Fibroblast of lung (primary cell): ENCODE measurements around the gene PUS1. TPM values are rescaled to one million over a fixed set of nuclear protein-coding genes. Genes with fewer than 3 reads are reported as not detected.

ENCODE experiments used
- DNase-seq, 2 donors: peaks; one replicate each; pipeline versions ENCODE4 v3.0.0 to v3.0.0-alpha.2; 2010; ENCODE audit warnings: low read depth in 2 of 2
- H2AFZ ChIP-seq: 2 replicates; pipeline ENCODE4 v1.5.1; 2012; ENCODE audit warnings: low read length, control low read depth, inconsistent platforms
- H3K27ac ChIP-seq: 2 replicates; pipeline ENCODE4 v1.5.1; 2011; ENCODE audit warnings: low read length, control low read depth; ENCODE audit not compliant: insufficient read depth
- H3K27me3 ChIP-seq: 2 replicates; pipeline ENCODE4 v1.5.1; 2011; ENCODE audit warnings: mild to moderate bottlenecking, low read length; ENCODE audit not compliant: control insufficient read depth, insufficient read depth
- H3K36me3 ChIP-seq: 2 replicates; pipeline ENCODE4 v1.5.1; 2011; ENCODE audit warnings: low read length; ENCODE audit not compliant: control insufficient read depth, insufficient read depth
- H3K4me1 ChIP-seq: 2 replicates; pipeline ENCODE4 v1.5.1; 2011; ENCODE audit warnings: low read length; ENCODE audit not compliant: control insufficient read depth, insufficient read depth; ENCODE audit errors: extremely low read depth
- H3K4me2 ChIP-seq: 2 replicates; pipeline ENCODE4 v1.5.1; 2011; ENCODE audit warnings: low read length, control low read depth; ENCODE audit not compliant: insufficient read depth; ENCODE audit errors: extremely low read depth
- H3K4me3 ChIP-seq, 4 experiments: fragments of 200-600 bp in 1 of 4; sonication (generic) in 1 of 4; replicated peaks in 1 of 4; 2 replicates each; pipeline ENCODE4 v1.5.1; 2011 to 2016; ENCODE audit warnings: low read length in 4 of 4, low read depth in 3 of 4, mild to moderate bottlenecking in 3 of 4, control low read depth in 2 of 4, inconsistent platforms in 1 of 4, mixed read lengths in 1 of 4; ENCODE audit not compliant: insufficient read depth in 1 of 4; ENCODE audit errors: control extremely low read depth in 1 of 4
- H3K79me2 ChIP-seq: 2 replicates; pipeline ENCODE4 v1.5.1; 2012; ENCODE audit warnings: mild to moderate bottlenecking, low read length, inconsistent platforms; ENCODE audit not compliant: control insufficient read depth, insufficient read depth
- H3K9ac ChIP-seq: 2 replicates; pipeline ENCODE4 v1.5.1; 2011; ENCODE audit warnings: mild to moderate bottlenecking, low read length, control low read depth; ENCODE audit not compliant: insufficient read depth
- H3K9me3 ChIP-seq: 2 replicates; pipeline ENCODE4 v1.5.1; 2012; ENCODE audit warnings: low read depth, low read length; ENCODE audit not compliant: control insufficient read depth, insufficient read depth
- H4K20me1 ChIP-seq: 2 replicates; pipeline ENCODE4 v1.5.1; 2011; ENCODE audit warnings: low read length; ENCODE audit not compliant: control insufficient read depth, insufficient read depth; ENCODE audit errors: extremely low read depth
- CTCF ChIP-seq, 2 donors: IDR thresholded peaks in 1 of 2; conservative IDR thresholded peaks in 1 of 2; 1 replicate in 1 of 2; 2 replicates in 1 of 2; pipeline ENCODE4 v1.5.1; 2011 to 2012; ENCODE audit warnings: low read length in 2 of 2, control low read depth in 1 of 2, inconsistent platforms in 1 of 2, low read depth in 1 of 2, mild to moderate bottlenecking in 1 of 2
- EZH2 ChIP-seq: IDR thresholded peaks from 2 replicates; pipeline ENCODE4 v1.5.1; 2012; ENCODE audit warnings: low read length, control low read depth, mild to moderate bottlenecking; ENCODE audit errors: missing control alignments
- polyA plus RNA-seq, 2 donors: library from polyadenylated mRNA; depleted of rRNA in 1 of 2; stranded (reverse) in 1 of 2; unstranded in 1 of 2; fragments of >200 nt; gene quantifications; 2 replicates each; pipeline ENCODE4 v1.2.1, GENCODE V29; 2011 to 2012; ENCODE audit warnings: missing spikeins in 1 of 2
- total RNA-seq: library from RNA; depleted of rRNA; stranded (reverse); fragments of >200 nt; gene quantifications from 2 replicates; pipeline ENCODE4 v1.2.1, GENCODE V29; 2014

Gene PUS1
- total and polyA plus RNA-seq, 2 donors (not counting 1 experiment from before 2014, with no cell fraction given), result 8.3 to 10.1 TPM

- Histone ChIP-seq H4K20me1 (no peaks in the 10 kb centered on the region), H3K9me3 (no peaks in the 10 kb centered on the region), H3K27me3 (no peaks in the 10 kb centered on the region), H2AFZ (no peak overlapping the region), H3K4me1 (no peaks in the 10 kb centered on the region), H3K27ac (no peak overlapping the region), H3K9ac (no peak overlapping the region), H3K79me2 (no peaks in the 10 kb centered on the region), H3K36me3 (peaks cover 12% of the 10 kb centered on the region), H3K4me2 (no peak overlapping the region), H3K4me3 (no peak overlapping the region)
- TF ChIP-seq CTCF (conservative IDR thresholded peaks at IDR 0.05 in 1 of 2, IDR thresholded peaks at IDR 0.05 in 1 of 2; ENCODE audit: low read depth in 1 of 2, low read length in 2 of 2) (no peak), EZH2 (no peak)
- DNase-seq, result no peak
These were observed 10.1 kb upstream of the PUS1 start for GRCh38 chr12:131919051-131919347.

- H3K4me1 ChIP-seq, result no peaks in the 10 kb centered on the region
- H3K36me3 ChIP-seq, result peaks cover 8% of the 10 kb centered on the region
- no peak for TF ChIP-seq CTCF (conservative IDR thresholded peaks at IDR 0.05 in 1 of 2, IDR thresholded peaks at IDR 0.05 in 1 of 2; ENCODE audit: low read depth in 1 of 2, low read length in 2 of 2)
- no peak for TF ChIP-seq EZH2
- H4K20me1 ChIP-seq, result no peaks in the 10 kb centered on the region
- no peaks in the 10 kb centered on the region for H3K27me3 ChIP-seq
- H3K27ac ChIP-seq, result no peak overlapping the region
- H3K4me3 ChIP-seq, result no peak overlapping the region
- DNase-seq, result no peak
- H2AFZ ChIP-seq, result no peak overlapping the region
- H3K9me3 ChIP-seq, result no peaks in the 10 kb centered on the region
- no peak overlapping the region for H3K9ac ChIP-seq
- no peaks in the 10 kb centered on the region for H3K79me2 ChIP-seq
- H3K4me2 ChIP-seq, result no peak overlapping the region
These were observed 9.5 kb upstream of the PUS1 start for GRCh38 chr12:131919366-131920156.

- no peaks in the 10 kb centered on the region for H3K27me3 ChIP-seq
- H3K79me2 ChIP-seq, result no peaks in the 10 kb centered on the region
- H4K20me1 ChIP-seq, result no peaks in the 10 kb centered on the region
- H3K27ac ChIP-seq, result no peak overlapping the region
- H3K4me1 ChIP-seq, result no peaks in the 10 kb centered on the region
- no peak overlapping the region for H3K4me2 ChIP-seq
- H3K9ac ChIP-seq, result no peak overlapping the region
- H3K36me3 ChIP-seq, result peaks cover 8% of the 10 kb centered on the region
- H3K4me3 ChIP-seq, result no peak overlapping the region
- TF ChIP-seq CTCF (conservative IDR thresholded peaks at IDR 0.05 in 1 of 2, IDR thresholded peaks at IDR 0.05 in 1 of 2; ENCODE audit: low read depth in 1 of 2, low read length in 2 of 2) (no peak), EZH2 (no peak)
- H3K9me3 ChIP-seq, result no peaks in the 10 kb centered on the region
- no peak for DNase-seq
- no peak overlapping the region for H2AFZ ChIP-seq
These were observed 8.9 kb upstream of the PUS1 start for GRCh38 chr12:131920157-131920508.
